PFSK-1 (cell line): ENCODE measurements around the gene KRTAP12-3.

ENCODE experiments used
- FOXP2 ChIP-seq: optimal IDR thresholded peaks from 2 replicates; pipeline ENCODE3; 2011; ENCODE audit warnings: borderline replicate concordance, control low read depth, inconsistent platforms; ENCODE audit not compliant: insufficient read depth; ENCODE audit errors: extremely low read length, extremely low read depth
- POLR2AphosphoS5 ChIP-seq: IDR thresholded peaks from 2 replicates; pipeline ENCODE4 v1.6.1; 2012; ENCODE audit warnings: low read depth, mild to moderate bottlenecking, control low read depth, low read length, moderate library complexity
- REST ChIP-seq, 2 experiments: IDR thresholded peaks; 2 replicates each; pipeline versions ENCODE4 v1.6.1 to v1.8.0; 2011 to 2012; ENCODE audit warnings: low read depth in 2 of 2, low read length in 2 of 2, control low read depth in 1 of 2, inconsistent platforms in 1 of 2, mild to moderate bottlenecking in 1 of 2, moderate library complexity in 1 of 2; ENCODE audit not compliant: insufficient read depth in 1 of 2
- SIN3A ChIP-seq: IDR thresholded peaks from 2 replicates; pipeline ENCODE4 v1.6.1; 2012; ENCODE audit warnings: mild to moderate bottlenecking, low read length, moderate library complexity, borderline replicate concordance; ENCODE audit not compliant: insufficient read depth
- TAF1 ChIP-seq: IDR thresholded peaks from 2 replicates; pipeline ENCODE4 v1.6.1; 2012; ENCODE audit warnings: low read length, control low read depth, borderline replicate concordance; ENCODE audit not compliant: insufficient read depth

Gene KRTAP12-3

GRCh38 chr21:44670642-44671432, 13.1 kb downstream of the KRTAP12-3 start:
- TF ChIP-seq SIN3A (no peak), POLR2AphosphoS5 (no peak), TAF1 (no peak), REST (IDR thresholded peaks at IDR 0.05; ENCODE audit: insufficient read depth in 1 of 2, low read depth in 2 of 2, low read length in 2 of 2) (no peak), FOXP2 (no peak)

- TF ChIP-seq SIN3A, result no peak
- TF ChIP-seq POLR2AphosphoS5, result no peak
- no peak for TF ChIP-seq REST (IDR thresholded peaks at IDR 0.05; ENCODE audit: insufficient read depth in 1 of 2, low read depth in 2 of 2, low read length in 2 of 2)
- no peak for TF ChIP-seq FOXP2
- no peak for TF ChIP-seq TAF1
Observed at GRCh38 chr21:44671911-44672310, 14.2 kb downstream of the KRTAP12-3 start.

- no peak for TF ChIP-seq FOXP2
- no peak for TF ChIP-seq SIN3A
- no peak for TF ChIP-seq TAF1
- no peak for TF ChIP-seq POLR2AphosphoS5
- TF ChIP-seq REST (IDR thresholded peaks at IDR 0.05; ENCODE audit: insufficient read depth in 1 of 2, low read depth in 2 of 2, low read length in 2 of 2), result no peak
Observed at GRCh38 chr21:44677881-44678280, 20.1 kb downstream of the KRTAP12-3 start.

GRCh38 chr21:44681152-44681551, 23.4 kb downstream of the KRTAP12-3 start:
- TF ChIP-seq TAF1, result no peak
- TF ChIP-seq POLR2AphosphoS5, result no peak
- TF ChIP-seq REST (IDR thresholded peaks at IDR 0.05; ENCODE audit: insufficient read depth in 1 of 2, low read depth in 2 of 2, low read length in 2 of 2), result no peak
- no peak for TF ChIP-seq SIN3A
- TF ChIP-seq FOXP2, result no peak
